ENCODE data around the gene MAPRE2.

MAPRE2 gene

DNA sequence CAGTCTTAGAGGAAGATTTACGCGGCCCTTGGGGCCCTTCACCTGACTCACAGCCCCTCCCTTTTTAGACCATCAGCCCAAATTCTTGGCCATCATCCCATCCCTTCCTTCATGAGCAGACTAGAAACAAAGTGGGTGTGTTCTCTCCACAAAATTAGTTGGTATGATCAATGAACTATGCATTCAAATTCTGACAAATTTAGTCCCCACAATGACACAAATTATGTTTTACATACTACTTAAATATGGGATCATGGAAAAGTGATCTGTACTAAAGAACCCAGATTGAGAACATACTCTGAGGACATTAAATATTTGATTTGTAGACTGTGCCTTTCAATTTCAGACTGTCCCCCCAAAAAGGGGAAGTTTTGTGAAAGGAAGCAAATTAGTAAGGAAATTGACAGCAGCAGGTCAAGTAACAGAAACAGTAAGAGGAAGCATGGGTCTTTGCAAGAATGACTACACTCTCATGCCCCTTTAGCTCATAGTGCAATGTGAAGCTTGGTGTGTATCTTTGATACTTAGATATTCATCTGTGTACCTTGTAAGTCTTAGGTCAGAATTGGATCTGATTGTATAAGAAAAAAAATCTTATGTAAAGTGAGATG, 2.2 kb upstream of the MAPRE2 start:
- DNase-seq = peak in 1 of 2 donors; percentile 12

DNA sequence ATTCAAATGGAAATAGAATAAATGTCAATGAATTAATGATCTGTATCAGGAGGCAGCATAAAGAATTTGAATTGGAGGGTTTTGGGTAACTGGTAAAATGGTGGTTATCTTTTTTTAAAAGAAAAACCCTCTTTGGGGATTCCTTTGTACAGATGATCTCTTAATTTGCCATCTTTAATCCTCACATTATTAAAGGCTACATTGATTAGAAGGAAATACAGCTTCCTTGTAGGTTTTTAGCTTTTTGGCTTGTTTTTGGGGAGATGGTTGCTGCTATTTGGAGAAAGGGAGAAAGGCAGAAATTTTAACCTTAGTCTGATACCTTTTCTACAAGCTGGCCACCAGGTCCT, 600 bp upstream of the MAPRE2 start:
- DNase-seq = no peak

DNA sequence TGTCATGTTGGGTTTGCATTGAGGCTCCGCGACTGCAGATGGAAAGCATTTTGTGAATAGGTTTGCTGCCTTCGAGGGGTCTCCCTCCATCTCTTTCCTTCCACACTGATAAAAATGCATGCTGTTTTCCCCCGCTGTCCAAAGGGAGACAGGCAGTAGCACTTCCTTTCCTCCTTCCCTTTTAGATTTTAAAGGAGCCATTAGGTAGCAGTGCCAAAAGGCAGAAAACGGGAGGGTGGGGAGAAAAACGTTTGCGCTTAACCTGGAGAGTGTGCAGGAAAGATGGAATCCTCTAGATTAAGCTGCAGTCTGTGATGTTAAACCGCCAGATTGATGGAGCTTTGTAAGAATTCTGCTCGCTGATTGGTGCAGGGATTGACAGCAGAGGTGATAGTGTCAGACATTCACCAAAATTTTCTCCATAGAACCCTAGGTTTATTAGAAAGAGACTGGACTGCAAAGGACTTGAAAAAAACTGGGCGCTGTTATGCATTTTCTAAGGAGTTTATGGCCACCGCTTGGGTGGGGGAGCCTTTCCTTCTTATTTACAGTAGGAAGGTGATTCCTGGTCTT, 688 bp downstream of the MAPRE2 start:
- peak; percentile 21 to 40 for DNase-seq

DNA sequence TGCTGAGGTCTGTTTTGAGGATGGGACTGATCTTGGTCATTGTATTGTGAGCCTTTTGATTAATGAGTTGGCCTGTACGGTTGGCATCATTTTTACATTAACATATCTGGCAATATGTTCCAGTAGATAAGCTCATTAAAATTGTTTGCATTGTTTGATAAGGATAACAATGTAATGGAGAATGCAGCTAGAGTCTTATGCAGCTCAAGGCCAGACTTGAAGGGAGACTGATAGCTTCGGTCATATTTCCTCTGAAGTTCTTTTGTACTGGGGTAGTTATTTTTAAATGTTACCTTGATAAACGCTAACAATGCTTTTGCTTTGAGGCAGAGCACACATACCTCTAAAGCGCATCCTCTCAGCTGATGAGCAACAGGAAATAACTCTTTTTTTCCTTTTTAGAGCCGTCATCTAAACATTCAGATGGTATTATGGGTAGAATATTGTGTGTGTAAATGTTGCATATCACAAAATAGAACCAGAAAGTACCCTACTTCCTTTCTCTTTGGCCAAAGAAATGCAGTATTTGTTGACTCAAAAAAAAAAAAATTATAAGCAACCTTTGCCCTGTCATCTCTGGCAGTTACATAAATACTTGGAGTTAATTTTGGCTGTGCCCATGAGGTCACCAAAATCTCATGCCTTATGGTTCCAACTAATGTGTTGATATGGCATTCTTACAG, 1.3 kb downstream of the MAPRE2 start:
- peak; percentile 14 to 70 for DNase-seq

DNA sequence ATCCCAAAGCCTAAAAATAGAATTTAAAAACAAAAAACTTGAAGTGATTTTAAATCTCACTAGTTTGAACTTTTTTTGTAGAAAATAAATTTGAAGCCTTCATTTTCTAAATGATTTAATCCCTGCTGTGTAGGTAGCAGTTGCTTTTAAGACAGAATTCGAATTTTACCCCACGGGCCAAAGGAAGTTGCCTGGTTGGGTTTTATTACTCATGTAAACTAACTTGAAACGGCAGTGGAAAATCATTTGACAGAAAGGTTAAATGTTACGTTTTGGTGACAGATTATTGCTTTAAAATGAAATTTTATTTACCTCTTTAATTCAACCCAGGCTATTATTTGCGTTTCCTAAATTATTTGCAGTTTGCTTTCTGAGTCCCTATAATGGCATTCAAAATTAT, 2.0 kb downstream of the MAPRE2 start:
- DNase-seq = no peak

DNA sequence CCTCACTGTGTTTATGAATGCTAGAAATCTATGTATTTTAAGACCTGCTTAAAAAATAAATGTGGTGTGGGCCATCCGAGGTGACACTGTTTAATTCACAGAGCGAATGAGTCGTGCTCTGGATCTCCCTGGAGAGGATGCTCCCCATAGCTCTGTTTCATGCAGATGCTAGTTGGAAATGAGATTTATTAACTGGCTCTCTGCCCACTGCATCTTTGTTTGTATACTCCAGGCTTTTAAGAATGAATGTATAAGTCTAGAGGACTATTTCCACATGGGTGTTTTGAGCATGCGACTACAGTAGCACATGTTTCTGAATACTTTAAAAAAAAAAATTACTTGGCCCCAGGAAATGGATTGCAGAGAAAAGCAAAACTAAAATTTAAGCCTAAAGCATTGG, 3.9 kb downstream of the MAPRE2 start:
- DNase-seq = no peak

DNA sequence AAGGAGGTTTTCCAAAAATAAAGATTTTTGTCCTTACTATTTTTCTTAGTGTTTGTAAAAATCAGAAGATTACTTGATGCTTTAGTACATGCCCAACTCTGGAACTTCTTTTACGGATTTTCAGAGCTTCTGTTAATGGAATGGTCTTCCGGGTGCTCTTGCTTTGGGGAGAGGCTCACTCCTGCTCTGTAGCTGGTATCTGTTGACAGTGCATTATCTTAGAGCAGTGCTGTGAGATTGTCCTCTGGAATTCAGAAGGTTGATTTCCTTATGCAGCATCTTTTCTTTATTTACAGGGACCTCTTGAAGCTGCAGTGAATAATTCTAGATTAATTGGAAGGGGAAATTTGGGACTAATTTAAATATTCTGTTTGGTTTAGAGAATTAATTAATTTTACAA, 4.6 kb downstream of the MAPRE2 start:
- no peak for DNase-seq

DNA sequence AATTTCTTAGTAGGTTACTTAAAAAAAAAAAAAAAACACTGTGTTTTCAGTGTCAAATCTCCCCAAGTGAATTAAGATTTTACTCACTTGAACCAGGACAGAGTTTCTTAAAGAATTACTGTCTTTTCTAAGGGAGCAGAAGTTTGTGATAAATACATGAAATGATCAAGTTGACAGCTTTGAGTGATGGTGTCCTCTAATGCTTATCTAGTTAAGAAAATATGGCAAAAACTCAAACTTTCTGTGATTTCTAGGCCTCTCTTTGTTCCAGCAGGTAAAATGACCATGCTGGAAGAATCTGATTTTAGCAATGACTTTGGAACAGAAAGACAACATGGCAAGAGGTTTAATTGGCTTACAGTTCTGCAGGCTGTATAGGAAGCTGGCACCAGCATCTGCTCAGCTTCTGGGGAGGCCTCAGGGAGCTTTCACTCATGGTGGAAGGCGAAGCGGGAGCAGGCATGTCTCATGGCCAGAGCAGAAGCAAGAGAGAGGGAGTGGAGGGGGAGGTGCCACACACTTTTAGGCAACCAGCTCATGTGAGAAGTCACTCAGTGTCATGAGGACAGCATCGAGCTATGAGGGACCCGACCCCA, 6.6 kb downstream of the MAPRE2 start:
- no peak for DNase-seq

DNA sequence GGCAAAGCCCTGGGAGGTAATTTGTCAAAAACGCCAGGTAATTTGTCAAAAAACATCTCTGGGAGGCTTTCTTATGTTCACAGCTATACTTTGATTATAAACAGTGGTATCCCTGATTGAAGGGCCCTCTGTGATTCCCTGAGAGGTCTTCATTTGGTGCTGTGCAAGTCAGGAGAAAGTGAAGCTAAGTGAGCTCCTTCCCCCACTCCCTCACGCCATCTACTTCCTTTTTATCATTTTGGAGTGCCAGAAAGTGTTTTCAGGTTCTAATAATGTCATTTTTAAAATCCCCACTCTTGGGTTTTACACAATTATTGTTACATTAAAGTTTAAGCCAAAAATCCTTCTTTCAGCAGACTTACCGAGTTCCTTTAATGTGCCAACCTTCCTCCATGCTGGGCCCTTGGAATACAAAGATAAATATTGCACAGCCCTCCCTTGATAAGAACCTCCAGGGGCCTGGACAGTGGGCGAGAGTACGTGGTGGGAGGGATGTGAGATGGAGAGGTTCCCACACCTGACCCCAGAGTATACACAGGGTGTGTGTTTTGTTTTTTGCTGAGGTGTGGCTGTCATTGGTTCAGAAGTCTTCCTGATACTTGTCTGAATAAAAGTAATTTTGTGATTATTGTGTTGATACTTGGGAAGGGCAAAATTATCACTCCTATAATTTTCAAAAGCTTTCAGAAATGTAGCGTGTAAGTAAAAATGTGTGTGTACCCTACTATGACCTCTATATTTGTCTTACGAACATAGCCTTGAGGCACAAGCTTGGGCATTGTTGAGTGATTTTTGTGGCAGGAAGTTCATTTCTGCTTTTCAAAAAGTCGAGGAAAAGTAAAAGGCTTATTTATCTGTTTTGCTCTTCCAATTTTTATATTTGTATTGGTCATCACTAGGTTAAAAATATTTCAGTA, 8.2 kb downstream of the MAPRE2 start:
- DNase-seq = no peak

DNA sequence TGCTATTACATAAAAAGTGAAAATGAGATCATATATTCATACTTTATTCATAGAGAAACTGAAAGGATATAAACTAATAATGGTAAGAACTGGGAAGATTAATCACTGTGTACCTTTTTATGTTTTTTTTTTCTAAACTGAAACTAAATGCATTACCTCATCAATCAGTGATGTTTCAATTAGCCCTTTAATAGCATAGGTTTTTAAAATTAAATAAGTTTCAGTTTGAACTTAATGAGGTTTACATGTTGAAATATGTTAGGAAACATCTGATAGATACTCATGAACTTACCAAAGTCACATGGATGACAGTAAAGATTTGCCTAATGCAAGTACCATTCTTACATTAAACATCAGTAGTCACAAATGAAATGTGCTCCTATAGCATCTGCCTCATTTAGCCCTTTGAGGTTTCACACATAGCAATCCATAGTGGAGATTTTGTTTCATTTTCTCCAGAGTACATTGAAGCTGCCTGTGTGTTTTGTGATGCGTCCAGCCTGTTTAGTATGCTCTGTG, 8.9 kb downstream of the MAPRE2 start:
- no peak for DNase-seq

DNA sequence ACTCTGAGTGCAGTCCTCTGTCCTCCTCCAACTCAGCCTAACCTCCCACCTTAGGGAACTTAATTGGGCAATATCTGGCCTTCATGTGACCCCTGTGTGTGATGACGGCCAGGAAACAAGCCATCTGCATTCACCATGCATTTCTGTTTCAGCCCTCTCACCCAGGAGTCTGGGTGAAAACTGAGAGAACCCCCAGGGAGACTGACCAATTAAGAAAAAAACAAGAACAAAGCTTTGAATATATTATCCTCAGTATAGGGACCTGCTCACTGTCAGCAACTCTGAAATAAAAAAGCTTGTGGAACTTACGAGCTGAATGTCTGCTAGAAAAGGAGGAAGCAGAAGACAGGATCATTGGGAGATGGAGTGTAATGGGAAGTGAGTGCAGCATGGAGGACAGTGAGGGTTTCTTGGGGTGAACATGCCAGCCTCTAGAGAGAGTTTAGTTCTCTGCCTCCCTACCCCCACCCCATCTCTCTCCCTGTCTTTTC, 9.5 kb downstream of the MAPRE2 start:
- DNase-seq = no peak

DNA sequence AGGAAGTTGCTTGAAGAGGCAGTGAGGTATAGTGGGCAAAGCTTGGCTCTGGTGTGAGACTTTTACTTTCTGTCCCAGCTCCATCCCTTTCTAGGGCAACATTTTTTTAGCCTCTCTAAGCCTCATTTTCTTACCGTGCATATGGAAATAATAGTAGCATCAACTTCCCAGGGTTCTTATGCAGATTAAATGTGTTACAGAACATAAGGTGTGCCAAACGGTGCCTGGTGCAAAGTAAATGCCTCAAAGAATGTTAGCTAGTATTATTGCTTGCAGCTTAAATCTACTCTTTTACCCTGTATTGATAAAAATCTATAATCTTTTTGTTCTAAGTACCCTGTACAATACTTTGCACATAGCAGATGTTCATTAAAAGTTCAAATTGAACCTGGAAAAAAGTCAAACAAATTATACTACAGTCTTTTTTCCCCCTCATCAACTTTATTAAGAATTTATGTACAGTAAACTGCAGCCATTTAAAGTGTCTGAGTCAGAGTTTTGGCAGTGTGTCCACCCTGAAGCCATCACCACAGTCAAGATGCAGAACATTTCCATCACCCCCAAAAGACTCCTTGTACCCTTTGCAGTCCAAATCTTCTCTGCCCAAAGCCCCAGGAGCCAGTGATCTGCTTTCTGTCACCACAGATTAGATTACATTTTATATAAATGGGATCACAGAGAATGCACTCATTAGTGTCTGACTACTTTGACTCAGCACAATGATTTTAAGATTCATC, 10.6 kb downstream of the MAPRE2 start:
- DNase-seq = no peak

DNA sequence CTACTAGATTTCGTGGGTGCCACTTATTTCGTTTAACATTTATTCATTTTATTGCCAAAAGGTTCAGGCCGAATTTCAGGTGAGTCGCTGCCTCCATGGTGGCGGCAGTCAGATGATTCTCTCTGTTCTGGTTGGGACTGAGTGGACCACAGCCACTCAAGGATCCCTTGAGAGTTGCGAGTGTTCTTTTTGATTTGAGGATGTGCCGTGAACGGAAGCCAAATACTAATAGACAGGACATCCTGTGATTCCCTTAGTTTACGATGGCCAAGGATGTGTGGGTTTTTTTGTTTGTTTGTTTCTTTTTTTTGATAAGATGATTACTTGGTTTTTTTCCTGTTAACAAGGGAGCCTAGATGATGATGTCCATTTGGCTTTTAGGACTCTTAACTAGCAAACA, 13.2 kb downstream of the MAPRE2 start:
- no peak for DNase-seq

DNA sequence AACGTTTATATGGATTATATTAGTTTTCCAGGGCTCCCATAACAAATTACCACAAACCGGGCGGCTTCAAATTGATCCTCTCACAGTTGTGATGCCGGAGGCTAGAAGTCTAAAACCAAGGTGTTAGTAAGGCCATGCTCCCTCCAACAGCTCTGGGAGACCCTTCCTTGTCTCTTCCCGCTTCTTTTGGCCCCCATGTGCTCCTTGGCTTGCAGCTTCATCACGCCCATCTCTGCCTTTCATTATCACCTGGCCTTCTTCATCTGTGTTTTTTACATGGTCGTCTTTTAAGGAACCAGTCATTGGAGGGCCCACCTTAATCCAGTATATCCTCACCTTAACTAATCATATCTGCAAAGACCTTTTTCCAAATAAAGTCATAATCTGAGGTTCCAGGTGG, 13.9 kb downstream of the MAPRE2 start:
- no peak for DNase-seq

DNA sequence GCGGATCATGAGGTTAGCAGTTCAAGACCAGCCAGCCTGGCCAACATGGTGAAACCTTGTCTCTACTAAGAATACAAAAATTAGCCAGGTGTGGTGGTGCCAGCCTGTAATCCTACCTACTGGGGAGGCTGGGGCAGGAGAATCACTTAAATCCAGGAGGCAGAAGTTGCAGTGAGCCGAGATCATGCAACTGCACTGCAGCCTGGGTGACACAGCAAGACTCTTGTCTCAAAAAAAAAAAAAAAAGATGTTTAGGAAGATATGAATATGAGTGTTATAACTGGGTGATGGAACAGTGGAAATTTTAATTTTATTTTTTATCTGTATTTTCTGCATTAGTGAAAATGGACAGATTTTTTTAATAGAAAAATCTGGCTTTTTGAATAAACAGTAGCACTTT, 14.5 kb downstream of the MAPRE2 start:
- DNase-seq = no peak

DNA sequence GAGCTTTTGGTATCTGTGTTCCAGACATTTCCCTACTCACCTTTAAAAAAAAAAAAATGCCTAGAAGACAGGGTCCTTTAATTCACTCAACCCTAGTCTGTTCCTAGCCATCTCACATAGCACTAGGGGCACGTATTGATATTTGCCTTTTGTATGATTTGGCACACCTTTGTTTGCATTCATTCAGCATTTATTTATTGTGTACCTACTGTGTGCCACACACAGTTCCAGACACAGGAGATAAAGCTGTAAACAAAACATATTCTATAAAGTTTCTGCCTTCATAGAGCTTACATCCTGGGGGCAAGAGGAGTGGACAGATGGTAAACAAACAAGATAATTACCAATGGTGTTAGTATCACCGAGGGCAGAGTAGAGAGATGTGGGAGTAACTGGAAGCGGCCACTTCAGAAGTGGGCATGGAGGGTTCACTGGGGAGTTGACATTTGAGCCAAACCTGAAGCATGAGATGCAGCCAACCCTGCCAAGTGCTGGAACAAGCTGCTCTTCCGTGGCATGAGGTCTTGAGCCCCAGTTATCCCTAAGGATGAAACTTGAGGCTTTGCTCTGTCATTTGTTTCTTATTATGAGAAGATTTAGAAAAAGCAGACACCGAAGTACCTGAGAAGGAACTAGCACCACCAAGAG, 18.2 kb downstream of the MAPRE2 start:
- no peak for DNase-seq

DNA sequence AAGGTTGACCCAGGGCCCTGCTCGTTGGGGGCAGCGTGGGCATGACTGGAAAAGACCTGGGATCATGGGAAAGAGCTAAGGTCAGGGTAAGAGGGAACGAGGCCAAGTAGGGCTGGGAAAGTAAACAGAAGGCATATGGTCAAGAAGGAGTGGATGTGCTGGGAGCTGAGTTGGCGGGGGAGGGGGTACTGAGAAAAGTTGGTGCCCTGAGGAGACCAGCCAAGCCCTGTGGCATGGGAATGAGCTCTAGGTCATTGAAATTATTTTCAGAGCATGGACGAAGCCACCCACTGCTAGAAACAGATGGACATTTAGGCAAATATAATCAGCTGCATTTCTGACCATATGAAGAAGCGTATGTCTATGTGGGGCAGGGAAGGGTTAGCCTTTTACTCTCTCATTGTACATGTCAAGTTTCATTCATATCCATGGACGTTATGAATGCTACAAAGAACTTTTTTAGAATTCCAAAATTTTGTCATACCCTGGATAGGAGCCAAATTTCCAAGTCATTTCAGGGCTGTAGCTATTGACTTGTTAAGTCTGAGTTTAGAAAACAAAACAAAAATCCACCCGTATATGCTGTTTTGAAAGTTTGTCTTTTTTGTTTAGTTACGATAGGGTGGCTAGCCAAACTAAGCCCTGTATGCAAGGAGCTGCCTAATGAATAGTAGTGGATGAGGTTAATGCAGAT, 19.1 kb downstream of the MAPRE2 start:
- no peak for DNase-seq

DNA sequence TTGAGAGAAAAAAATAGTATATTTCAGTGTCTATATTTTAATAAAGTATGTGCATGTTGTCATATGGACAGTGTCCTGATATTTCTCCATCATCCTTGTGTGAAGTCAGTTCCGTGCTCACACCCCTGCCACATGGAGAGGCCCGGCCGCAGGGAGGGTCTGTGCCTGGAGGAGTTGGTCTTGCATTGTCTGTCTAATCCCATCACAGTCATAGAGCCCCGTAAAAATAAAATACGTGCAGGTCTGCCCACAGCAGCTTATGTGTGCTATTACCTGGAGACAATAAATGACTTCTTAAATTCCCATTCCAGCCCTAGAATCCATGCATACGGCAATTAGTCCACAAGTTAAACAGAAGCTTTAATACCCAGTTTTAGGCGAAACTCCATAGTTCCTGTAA, 20.1 kb downstream of the MAPRE2 start:
- no peak for DNase-seq

DNA sequence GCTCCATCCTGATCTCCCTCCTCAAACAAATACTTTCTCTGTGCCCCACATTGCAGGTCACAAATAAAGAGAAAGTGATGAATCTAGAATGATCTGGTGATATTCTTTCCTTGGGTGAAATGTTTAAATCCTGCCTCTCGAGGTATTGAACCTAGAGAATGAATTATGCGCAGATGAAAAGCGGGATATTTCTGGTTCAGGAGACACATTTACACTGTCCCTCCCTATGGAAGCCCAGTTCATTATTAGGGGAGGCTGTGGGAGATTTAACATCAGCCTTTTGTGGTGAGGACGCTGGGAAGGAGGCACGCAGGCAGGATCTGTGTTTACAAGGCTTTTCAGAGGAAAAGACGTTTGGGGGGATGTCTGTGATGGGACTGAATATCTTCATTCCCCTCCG, 20.6 kb downstream of the MAPRE2 start:
- DNase-seq = no peak

DNA sequence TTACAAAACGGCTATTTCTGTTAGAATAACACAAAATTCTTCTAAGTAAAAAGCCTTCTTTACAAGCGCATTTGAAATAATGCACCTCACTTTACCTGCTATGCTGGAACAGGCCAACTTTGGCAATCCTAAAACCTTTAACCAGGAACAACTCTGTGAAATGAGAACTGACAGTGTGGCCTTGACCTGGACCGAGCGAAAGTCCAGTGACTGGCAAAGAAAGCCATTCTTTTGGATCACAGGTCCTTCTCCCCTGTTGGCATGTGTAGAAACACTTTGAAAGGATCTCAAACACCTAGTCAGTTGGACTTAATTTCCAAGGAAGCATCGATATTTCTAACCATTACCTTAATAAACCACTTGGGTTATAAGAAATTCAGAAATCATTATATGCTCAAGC, 21.2 kb downstream of the MAPRE2 start:
- no peak for DNase-seq

Data from CD4-positive, alpha-beta T cell treated with Interleukin-1 beta for 1 hour (primary cell).